Sigmoid colon (tissue), 7 donors: Measurements from ENCODE around the gene SNURF. TPM values are rescaled to one million over a fixed set of nuclear protein-coding genes. Genes with fewer than 3 reads are reported as not detected.

Source experiments
- DNase-seq: peaks from one replicate; pipeline ENCODE4 v3.0.0-alpha.2; 2019
- H3K27ac ChIP-seq, 4 donors: fragments of 200-600 bp; sonication (generic); one replicate each; pipeline ENCODE4 v1.5.1; 2016 to 2019; ENCODE audit warnings: mild to moderate bottlenecking in 1 of 4
- H3K27me3 ChIP-seq, 3 donors: fragments of 200-600 bp; sonication (generic); one replicate each; pipeline ENCODE4 v1.5.1; 2019; ENCODE audit warnings: mild to moderate bottlenecking in 1 of 3
- H3K36me3 ChIP-seq, 4 donors: fragments of 200-600 bp; sonication (generic); one replicate each; pipeline ENCODE4 v1.5.1; 2016 to 2019
- H3K4me1 ChIP-seq, 4 donors: fragments of 200-600 bp; sonication (generic); one replicate each; pipeline ENCODE4 v1.5.1; 2017 to 2019
- H3K4me3 ChIP-seq, 4 donors: fragments of 200-600 bp; sonication (generic); one replicate each; pipeline ENCODE4 v1.5.1; 2017 to 2019; ENCODE audit warnings: mild to moderate bottlenecking in 2 of 4, moderate library complexity in 1 of 4
- H3K9me3 ChIP-seq, 4 donors: fragments of 200-600 bp in 3 of 4; sonication (generic) in 3 of 4; one replicate each; pipeline versions ENCODE4 v1.5.1 to v1.6.1; 2013 to 2019
- CTCF ChIP-seq, 4 experiments: fragments of 450-650 bp in 3 of 4; fragments of 200-600 bp in 1 of 4; IDR thresholded peaks; one replicate each; pipeline ENCODE4 v1.5.1; 2016 to 2019; ENCODE audit warnings: antibody characterized with exemption in 4 of 4, mild to moderate bottlenecking in 3 of 4, moderate library complexity in 2 of 4
- EP300 ChIP-seq, 4 donors: sonication (generic); formaldehyde crosslinking; IDR thresholded peaks; one replicate each; pipeline ENCODE4 v1.6.1; 2017; ENCODE audit warnings: antibody characterized with exemption in 4 of 4
- POLR2A ChIP-seq, 2 donors: fragments of 450-650 bp; IDR thresholded peaks; one replicate each; pipeline ENCODE4 v1.6.1; 2016; ENCODE audit warnings: antibody characterized with exemption in 2 of 2, mild to moderate bottlenecking in 2 of 2, moderate library complexity in 2 of 2
- POLR2AphosphoS5 ChIP-seq, 4 donors: sonication (generic); formaldehyde crosslinking; IDR thresholded peaks; one replicate each; pipeline ENCODE4 v1.6.1; 2017; ENCODE audit warnings: antibody characterized with exemption in 4 of 4
- WGBS, 2 donors: extraction: QIAGEN DNeasy Blood & Tissue Kit; methylation state at CpG; one replicate each; pipeline ENCODE4 v1.1.7; 2013; 5-methylcytosine and 5-hydroxymethylcytosine counted together
- intact Hi-C: fragments of 100-400 bp; cut with DNase I; formaldehyde crosslinking; loops from one replicate; pipeline ENCODE4 v1.15.1; 2023
- polyA plus RNA-seq, 3 donors: library from polyadenylated mRNA; stranded (reverse); fragments of 200-250 nt; gene quantifications; one replicate each; pipeline ENCODE4 v1.2.3, GENCODE V29; 2013
- small RNA-seq, 3 donors: library from RNA; depleted of rRNA; stranded (forward); fragments of <200 nt; gene quantifications; one replicate each; pipeline ENCODE3, GENCODE V24; 2016
- total RNA-seq, 4 donors: library from RNA; depleted of rRNA; stranded (reverse); fragments of >200 nt; gene quantifications; one replicate each; pipeline ENCODE4 v1.1.0, GENCODE V29; 2016
- donor health status: healthy with polysubstance abuse.
- donor health status: Bipolar disorder and iron deficiency.
- donor health status: healthy.

Gene SNURF
- total and polyA plus RNA-seq, 7 donors: 3.3 to 34.2 (median 7.8) TPM

- intact Hi-C loops: no loop called here
- Histone ChIP-seq H3K36me3 (peaks cover 15 to 86% (median 42%) of the 10 kb centered on the region in 4 donors), H3K9me3 (peaks cover 0 to 23% (median 13%) of the 10 kb centered on the region in 4 donors), H3K4me1 (no peaks in the 10 kb centered on the region), H3K27ac (no peak overlapping the region), H3K4me3 (no peak overlapping the region), H3K27me3 (no peaks in the 10 kb centered on the region)
- WGBS, 2 donors: 92 to 95% methylated on average over 7 of the region's 7 CpGs
- no peak for DNase-seq
- TF ChIP-seq EP300 (IDR thresholded peaks at IDR 0.05): no peak
Observed at GRCh38 chr15:24985224-24985623, 30.4 kb downstream of the SNURF start.

- TF ChIP-seq POLR2A (IDR thresholded peaks at IDR 0.05) (no peak), EP300 (IDR thresholded peaks at IDR 0.05) (no peak), CTCF (IDR thresholded peaks at IDR 0.05) (no peak), POLR2AphosphoS5 (IDR thresholded peaks at IDR 0.05) (no peak)
- 91 to 93% methylated on average over 6 of the region's 6 CpGs for WGBS, 2 donors
Observed at GRCh38 chr15:24986653-24987052, 31.9 kb downstream of the SNURF start.

More at GRCh38 chr15:24986653-24987052, 31.9 kb downstream of the SNURF start:
- no peaks in the 10 kb centered on the region for H3K4me1 ChIP-seq
- DNase-seq: no peak
- peaks cover 0 to 23% (median 16%) of the 10 kb centered on the region in 4 donors for H3K9me3 ChIP-seq
- H3K36me3 ChIP-seq: peaks cover 15 to 82% (median 32%) of the 10 kb centered on the region in 4 donors
- intact Hi-C loops: no loop called here
- no peak overlapping the region for H3K4me3 ChIP-seq
- no peak overlapping the region for H3K27ac ChIP-seq
- H3K27me3 ChIP-seq: no peaks in the 10 kb centered on the region

Small RNAs within 50 kb of the gene (small RNA-seq; reads per million reads assigned to genes)
- gene AC090602.1: 0 reads per million in 3 donors
- 0 reads per million in 3 donors for gene AC124312.4
- gene AC124312.5: 0 reads per million in 3 donors

Other genes with a start within 250 kb of the SNURF start
- 100 to 1,000 TPM in 3 of 4 donors, 10 to 100 TPM in 1; 84.5 to 134 (median 110) TPM for gene SNRPN, start within 50 bp of the SNURF start, total RNA-seq
- 10 to 100 TPM; 28.4 to 56.4 (median 53.5) TPM for gene SNRPN, start within 50 bp of the SNURF start, polyA plus RNA-seq